Gastroesophageal sphincter (tissue), 3 donors: Measurements from ENCODE around the gene RNU1-4.
"Not testable (repeated sequence)": the region's sequence is repeated elsewhere in the genome, so short reads cannot be mapped to it uniquely, and the experiment has no call there.

Experiments
- CTCF ChIP-seq, 4 experiments: fragments of 200-600 bp in 2 of 4; fragments of 450-650 bp in 2 of 4; sonication (generic) in 1 of 4; IDR thresholded peaks; one replicate each; pipeline ENCODE4 v1.5.1; 2017 to 2019; ENCODE audit warnings: antibody characterized with exemption in 4 of 4, mild to moderate bottlenecking in 2 of 4, moderate library complexity in 2 of 4
- POLR2A ChIP-seq, 2 donors: fragments of 450-650 bp; IDR thresholded peaks; one replicate each; pipeline ENCODE4 v1.6.1; 2017; ENCODE audit warnings: antibody characterized with exemption in 2 of 2, mild to moderate bottlenecking in 2 of 2, moderate library complexity in 1 of 2

DNA sequence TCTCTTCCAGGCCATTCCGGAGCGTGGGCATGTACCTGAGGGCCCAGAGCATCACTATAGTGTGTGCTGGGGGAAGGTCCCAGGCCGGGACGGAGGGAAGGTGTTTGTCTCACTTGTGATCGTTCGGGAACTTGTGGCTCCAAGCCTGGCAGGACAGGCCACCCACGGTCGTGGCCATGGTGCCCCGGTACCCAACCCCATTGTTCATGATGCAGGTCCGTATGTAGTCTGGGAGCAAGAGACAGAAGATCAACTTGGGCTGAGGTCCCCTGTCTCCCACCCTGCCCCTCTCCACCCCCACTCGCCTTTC is 20.1 kb downstream of the RNU1-4 start:
- not testable (repeated sequence) for TF ChIP-seq POLR2A, CTCF (IDR thresholded peaks at IDR 0.05)
